MM.1S (cell line): ENCODE data around the gene CAPN5.

Experiments
- EZH2 ChIP-seq: fragments of 300-600 bp; sonication (generic); optimal IDR thresholded peaks from 2 replicates; pipeline ENCODE3; 2017; ENCODE audit warnings: low read depth, mild to moderate bottlenecking, antibody characterized with exemption, low read length, mixed read lengths
- TF ChIP-seq, protein P1 (sequence below): fragments of 300-600 bp; sonication (generic); IDR thresholded peaks from 2 replicates; pipeline ENCODE4 v1.5.1; 2016; ENCODE audit warnings: antibody characterized with exemption, low read length, mixed read lengths

DNA sequence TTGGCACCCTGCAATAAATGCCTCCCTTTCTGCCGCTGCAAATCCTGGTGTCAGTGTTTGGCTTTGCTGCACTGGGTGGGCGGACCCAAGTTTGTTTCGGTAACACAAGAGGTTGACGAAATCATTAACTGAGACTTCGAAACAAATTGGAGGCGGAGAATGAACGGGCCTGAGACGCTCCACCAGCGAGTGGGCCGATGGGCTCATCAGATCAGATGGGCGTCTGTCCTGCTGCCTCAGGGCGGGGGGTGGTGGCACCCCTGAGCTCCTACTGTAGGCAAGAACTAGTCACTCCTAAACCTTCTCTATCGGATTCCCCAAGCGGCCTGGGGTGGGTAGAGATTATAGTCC, 918 bp upstream of the CAPN5 start:
- TF ChIP-seq, protein P1, sequence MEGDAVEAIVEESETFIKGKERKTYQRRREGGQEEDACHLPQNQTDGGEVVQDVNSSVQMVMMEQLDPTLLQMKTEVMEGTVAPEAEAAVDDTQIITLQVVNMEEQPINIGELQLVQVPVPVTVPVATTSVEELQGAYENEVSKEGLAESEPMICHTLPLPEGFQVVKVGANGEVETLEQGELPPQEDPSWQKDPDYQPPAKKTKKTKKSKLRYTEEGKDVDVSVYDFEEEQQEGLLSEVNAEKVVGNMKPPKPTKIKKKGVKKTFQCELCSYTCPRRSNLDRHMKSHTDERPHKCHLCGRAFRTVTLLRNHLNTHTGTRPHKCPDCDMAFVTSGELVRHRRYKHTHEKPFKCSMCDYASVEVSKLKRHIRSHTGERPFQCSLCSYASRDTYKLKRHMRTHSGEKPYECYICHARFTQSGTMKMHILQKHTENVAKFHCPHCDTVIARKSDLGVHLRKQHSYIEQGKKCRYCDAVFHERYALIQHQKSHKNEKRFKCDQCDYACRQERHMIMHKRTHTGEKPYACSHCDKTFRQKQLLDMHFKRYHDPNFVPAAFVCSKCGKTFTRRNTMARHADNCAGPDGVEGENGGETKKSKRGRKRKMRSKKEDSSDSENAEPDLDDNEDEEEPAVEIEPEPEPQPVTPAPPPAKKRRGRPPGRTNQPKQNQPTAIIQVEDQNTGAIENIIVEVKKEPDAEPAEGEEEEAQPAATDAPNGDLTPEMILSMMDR, result no peak
- no peak for TF ChIP-seq EZH2
